H1 (cell line): ENCODE data around the gene AGR3. TPM values are rescaled to one million over a fixed set of nuclear protein-coding genes. Genes with fewer than 3 reads are reported as not detected.

ENCODE experiments used
- CTCF ChIA-PET: fragments of 300-600 bp; sonication (Branson Sonifier 250); formaldehyde crosslinking; loops from one replicate; lab custom pipeline; 2021; ENCODE audit not compliant: partially characterized antibody; lab: Charles Lee
- POLR2A ChIA-PET: fragments of 300-600 bp; sonication (Branson Sonifier 250); formaldehyde crosslinking; loops from one replicate; lab custom pipeline; 2021; ENCODE audit warnings: inconsistent platforms; ENCODE audit not compliant: partially characterized antibody; lab: Charles Lee
- DNase-seq, 2 experiments: peaks; one replicate each; pipeline versions ENCODE4 v3.0.0 to v3.0.0-alpha.2; 2010 to 2022; ENCODE audit warnings: low spot score in 2 of 2, low read depth in 1 of 2, mixed read lengths in 1 of 2
- FAIRE-seq: peaks from 2 replicates; lab custom pipeline; 2011; peaks lifted over from hg19 to GRCh38; lab: Jason Lieb, UNC
- H2AFZ ChIP-seq: 2 replicates; pipeline ENCODE4 v1.8.1; 2012; ENCODE audit warnings: low read length, inconsistent platforms
- H2AK5ac ChIP-seq: 2 replicates; pipeline ENCODE4 v1.6.1; 2013; ENCODE audit warnings: low read depth, low read length
- H2BK120ac ChIP-seq: replicated peaks from 2 replicates; pipeline ENCODE3; 2013; ENCODE audit warnings: low read depth, low read length, inconsistent platforms
- H2BK12ac ChIP-seq: 2 replicates; pipeline ENCODE4 v1.6.1; 2013; ENCODE audit warnings: low read depth, low read length
- H2BK15ac ChIP-seq: 2 replicates; pipeline ENCODE4 v1.6.1; 2013; ENCODE audit warnings: low read length
- H2BK20ac ChIP-seq: 2 replicates; pipeline ENCODE4 v1.6.1; 2013; ENCODE audit warnings: low read length
- H2BK5ac ChIP-seq: 2 replicates; pipeline ENCODE4 v1.6.1; 2013; ENCODE audit warnings: low read depth, low read length
- H3K14ac ChIP-seq: 2 replicates; pipeline ENCODE4 v1.6.1; 2013; ENCODE audit warnings: inconsistent platforms; ENCODE audit not compliant: insufficient read length
- H3K18ac ChIP-seq: 2 replicates; pipeline ENCODE4 v1.6.1; 2013; ENCODE audit warnings: low read length; ENCODE audit errors: extremely low read depth
- H3K23ac ChIP-seq: 2 replicates; pipeline ENCODE4 v1.6.1; 2013; ENCODE audit warnings: inconsistent platforms; ENCODE audit not compliant: insufficient read length
- H3K23me2 ChIP-seq: 2 replicates; pipeline ENCODE4 v1.6.1; 2013; ENCODE audit warnings: low read depth, low read length
- H3K27ac ChIP-seq: 2 replicates; pipeline ENCODE4 v1.6.1; 2011; ENCODE audit warnings: low read depth, low read length, inconsistent platforms
- H3K27me3 ChIP-seq, 4 experiments: replicated peaks in 1 of 4; 1 replicate in 1 of 4; 2 replicates in 3 of 4; pipeline versions ENCODE4 v1.6.1 to v1.8.1; 2011 to 2013; ENCODE audit warnings: low read length in 3 of 4, mild to moderate bottlenecking in 3 of 4, inconsistent platforms in 2 of 4, mixed read lengths in 2 of 4, moderate library complexity in 1 of 4; ENCODE audit not compliant: control insufficient read depth in 3 of 4, insufficient read depth in 3 of 4; ENCODE audit errors: extremely low read depth in 1 of 4
- H3K36me3 ChIP-seq, 4 experiments: 2 replicates each; pipeline versions ENCODE4 v1.6.1 to v1.8.1; 2011 to 2013; ENCODE audit warnings: mild to moderate bottlenecking in 4 of 4, low read length in 3 of 4, moderate library complexity in 2 of 4, control low read depth in 1 of 4, inconsistent platforms in 1 of 4; ENCODE audit not compliant: insufficient read depth in 4 of 4, control insufficient read depth in 2 of 4
- H3K4ac ChIP-seq: replicated peaks from 2 replicates; pipeline ENCODE3; 2013; ENCODE audit warnings: low read length, low read depth, mixed read lengths, inconsistent platforms; ENCODE audit not compliant: insufficient read length
- H3K4me1 ChIP-seq, 4 experiments: replicated peaks in 1 of 4; 1 replicate in 1 of 4; 2 replicates in 3 of 4; pipeline versions ENCODE4 v1.6.1 to v1.8.1; 2011 to 2013; ENCODE audit warnings: low read length in 3 of 4, inconsistent platforms in 2 of 4, mixed read lengths in 1 of 4; ENCODE audit not compliant: insufficient read depth in 4 of 4, control insufficient read depth in 3 of 4
- H3K4me2 ChIP-seq, 2 experiments: 2 replicates each; pipeline versions ENCODE4 v1.6.1 to v1.8.1; 2011 to 2013; ENCODE audit warnings: low read depth in 2 of 2, low read length in 2 of 2, control low read depth in 1 of 2, inconsistent platforms in 1 of 2, mild to moderate bottlenecking in 1 of 2; ENCODE audit not compliant: insufficient read depth in 1 of 2
- H3K4me3 ChIP-seq, 4 experiments: fragments of 200-600, 300-600 bp in 1 of 4; sonication (generic), shearing (Covaris generic), sonication (Bioruptor Twin) in 1 of 4; 2 replicates each; pipeline versions ENCODE4 v1.5.1 to v1.8.1; 2011 to 2016; ENCODE audit warnings: low read length in 4 of 4, low read depth in 3 of 4, control low read depth in 2 of 4, inconsistent platforms in 2 of 4, mild to moderate bottlenecking in 2 of 4, mixed read lengths in 1 of 4, moderate library complexity in 1 of 4; ENCODE audit not compliant: insufficient read depth in 2 of 4; ENCODE audit errors: extremely low read depth in 1 of 4
- H3K56ac ChIP-seq: replicated peaks from 2 replicates; pipeline ENCODE3; 2013; ENCODE audit warnings: low read depth, mild to moderate bottlenecking, mixed read lengths, low read length, inconsistent platforms; ENCODE audit not compliant: insufficient read length
- H3K79me1 ChIP-seq: 2 replicates; pipeline ENCODE4 v1.6.1; 2013; ENCODE audit warnings: low read depth, low read length, control low read depth
- H3K79me2 ChIP-seq, 2 experiments: 2 replicates each; pipeline versions ENCODE4 v1.6.1 to v1.8.1; 2012 to 2013; ENCODE audit warnings: low read length in 2 of 2, mild to moderate bottlenecking in 2 of 2, inconsistent platforms in 1 of 2; ENCODE audit not compliant: insufficient read depth in 2 of 2, control insufficient read depth in 1 of 2
- H3K9ac ChIP-seq, 4 experiments: replicated peaks in 1 of 4; 1 replicate in 1 of 4; 2 replicates in 3 of 4; pipeline versions ENCODE4 v1.6.1 to v1.8.1; 2011 to 2013; ENCODE audit warnings: low read depth in 3 of 4, low read length in 3 of 4, control low read depth in 2 of 4, mild to moderate bottlenecking in 2 of 4, moderate library complexity in 2 of 4, inconsistent platforms in 1 of 4; ENCODE audit errors: extremely low read depth in 1 of 4
- H3K9me3 ChIP-seq, 2 experiments: 2 replicates each; pipeline versions ENCODE4 v1.6.1 to v1.8.1; 2012 to 2013; ENCODE audit warnings: mild to moderate bottlenecking in 2 of 2, moderate library complexity in 2 of 2, control low read depth in 1 of 2, inconsistent platforms in 1 of 2, low read depth in 1 of 2, low read length in 1 of 2, mixed read lengths in 1 of 2; ENCODE audit not compliant: insufficient read depth in 2 of 2
- H4K20me1 ChIP-seq, 2 experiments: replicated peaks in 1 of 2; 2 replicates each; pipeline versions ENCODE3 to v1.8.1; 2011 to 2013; ENCODE audit warnings: inconsistent platforms in 2 of 2, low read length in 2 of 2, mild to moderate bottlenecking in 1 of 2; ENCODE audit not compliant: insufficient read depth in 2 of 2, control insufficient read depth in 1 of 2
- H4K5ac ChIP-seq: 2 replicates; pipeline ENCODE4 v1.6.1; 2013; ENCODE audit warnings: low read length, low read depth, mixed read lengths, inconsistent platforms; ENCODE audit not compliant: insufficient read length
- H4K8ac ChIP-seq: 2 replicates; pipeline ENCODE4 v1.8.0; 2013; ENCODE audit warnings: mild to moderate bottlenecking, moderate library complexity, low read length, inconsistent platforms; ENCODE audit not compliant: insufficient read depth; ENCODE audit errors: extremely low read depth
- H4K91ac ChIP-seq: replicated peaks from 2 replicates; pipeline ENCODE3; 2013; ENCODE audit warnings: low read length, mixed read lengths, inconsistent platforms; ENCODE audit not compliant: insufficient read length
- SAP30 ChIP-seq: fragments of 300-600 bp; sonication (generic); IDR thresholded peaks from 2 replicates; pipeline ENCODE4 v1.7.1; 2012; ENCODE audit warnings: low read length, moderate library complexity, mild to moderate bottlenecking, inconsistent platforms; ENCODE audit not compliant: insufficient read depth, insufficient replicate concordance
- WGBS, 2 experiments: shearing (Covaris generic) in 1 of 2; methylation state at CpG; one replicate each; pipeline versions ENCODE4 v1.1.6 to v1.1.7; 2013 to 2015; ENCODE audit warnings: low lambda C conversion rate in 2 of 2, mixed read lengths in 2 of 2, inconsistent platforms in 1 of 2, low coverage in 1 of 2, missing lambda C conversion rate in 1 of 2; ENCODE audit not compliant: insufficient replicate concordance in 2 of 2, insufficient coverage in 1 of 2, insufficient read length in 1 of 2; ENCODE audit errors: extremely low coverage in 1 of 2, missing lambda C conversion rate in 1 of 2; 5-methylcytosine and 5-hydroxymethylcytosine counted together
- polyA plus RNA-seq, 7 experiments: library from polyadenylated mRNA; depleted of rRNA in 3 of 7; stranded (reverse) in 5 of 7; unstranded in 2 of 7; fragments of >200 nt in 5 of 7; fragments of 200-250 nt in 2 of 7; gene quantifications; 1 replicate in 5 of 7; 2 replicates in 1 of 7; 4 replicates in 1 of 7; pipeline versions ENCODE4 v1.2.1 to v1.2.3, GENCODE V29; 2011 to 2013; ENCODE audit warnings: missing spikeins in 2 of 7, mixed read lengths in 2 of 7
- total RNA-seq: library from RNA; stranded (reverse); fragmentation: NEBNext Ultra II Directional; extraction: Animal tissue kit (Norgen Biotek cat#: 25700); gene quantifications from 2 replicates; pipeline ENCODE4 v1.2.1, GENCODE V29; 2021

The AGR3 gene
- total and polyA plus RNA-seq, 2 of the 8 experiments (the other 6 are each of a cell fraction or from before 2014, with no cell fraction given) = not detected

DNA sequence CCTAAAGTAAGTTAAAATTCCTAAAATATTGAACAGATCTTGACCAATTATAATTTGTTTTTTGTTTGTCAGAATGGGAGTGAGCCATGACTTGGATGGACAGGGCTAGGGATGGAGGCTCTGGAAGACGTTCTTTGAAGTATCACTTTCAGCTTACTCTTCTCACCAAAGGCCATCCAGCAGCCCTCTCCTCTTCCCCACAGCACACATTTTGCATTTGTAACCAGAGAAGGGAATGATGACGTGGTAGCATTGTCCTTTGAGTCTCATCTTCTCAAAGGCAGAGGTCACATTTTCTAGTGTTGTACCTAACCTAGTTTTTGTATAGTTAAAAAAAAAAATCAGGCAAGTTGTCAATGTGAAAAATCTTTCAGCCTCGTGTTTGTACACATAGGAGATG lies 43.8 kb upstream of the AGR3 start:
- H2AK5ac ChIP-seq = no peak overlapping the region
- WGBS, 2 experiments = 72% methylated on average over 3 of the region's 3 CpGs; no CpG with 5 or more reads in 1 of the 2 experiments
- H3K4me3 ChIP-seq = no peak overlapping the region
- no peaks in the 10 kb centered on the region for H3K79me2 ChIP-seq
- no peak overlapping the region for H2BK15ac ChIP-seq
- H3K14ac ChIP-seq = no peak overlapping the region
- H2BK12ac ChIP-seq = no peak overlapping the region
- FAIRE-seq (no peak), DNase-seq (no peak)
- TF ChIP-seq SAP30 = no peak
- ChIA-PET POLR2A (no interaction called here), CTCF (interaction anchor here (0.6 to 1.6 kb wide), 10 partner anchors 8 to 744 kb away, joined by 3 to 5 read pairs (median 4); no protein-coding TSS in a partner anchor)
- H3K27me3 ChIP-seq = peaks cover 0 to 1% (median 0%) of the 10 kb centered on the region in 4 experiments; a peak in 1 of 7 replicates
- H3K23me2 ChIP-seq = no peaks in the 10 kb centered on the region
- H2AFZ ChIP-seq = no peak overlapping the region
- H3K4ac ChIP-seq = no peak overlapping the region
- no peak overlapping the region for H2BK20ac ChIP-seq
- no peak overlapping the region for H4K91ac ChIP-seq
- no peaks in the 10 kb centered on the region for H3K79me1 ChIP-seq
- H3K56ac ChIP-seq = no peak overlapping the region
- no peak overlapping the region for H4K5ac ChIP-seq
- H3K23ac ChIP-seq = no peak overlapping the region
- no peak overlapping the region for H2BK5ac ChIP-seq
- no peaks in the 10 kb centered on the region for H4K20me1 ChIP-seq
- no peak overlapping the region for H3K18ac ChIP-seq
- H3K9ac ChIP-seq = no peak overlapping the region
- H3K36me3 ChIP-seq = no peaks in the 10 kb centered on the region
- H2BK120ac ChIP-seq = no peak overlapping the region
- no peak overlapping the region for H3K27ac ChIP-seq
- no peaks in the 10 kb centered on the region for H3K4me1 ChIP-seq
- no peak overlapping the region for H4K8ac ChIP-seq
- no peak overlapping the region; a peak in 1 of 4 replicates for H3K4me2 ChIP-seq
- 0 out of 4 replicates have a peak, but pooled peaks cover 0 to 3% of the 10 kb centered on the region in 2 experiments for H3K9me3 ChIP-seq
